OCI-LY3 (cell line): ENCODE data around the gene ZNF716.

Experiments used
- H2AFZ ChIP-seq: fragments of 200-600, 300-600 bp; shearing (Covaris generic); 2 replicates; pipeline ENCODE4 v1.6.0; 2014; ENCODE audit warnings: antibody characterized with exemption, low read depth, low read length
- H3K27ac ChIP-seq: fragments of 200-600, 300-600 bp; sonication (generic); 2 replicates; pipeline ENCODE4 v1.5.1; 2014; ENCODE audit warnings: mild to moderate bottlenecking, low read length, moderate library complexity, mixed read lengths
- H3K27me3 ChIP-seq: fragments of 200-600, 300-600 bp; sonication (generic); 2 replicates; pipeline ENCODE4 v1.6.1; 2014; ENCODE audit warnings: low read depth, low read length, mixed read lengths
- H3K36me3 ChIP-seq: fragments of 200-600, 300-600 bp; sonication (generic); replicated peaks from 2 replicates; pipeline ENCODE3; 2014; ENCODE audit warnings: low read depth, low read length, mixed read lengths
- H3K4me1 ChIP-seq: fragments of 300-600, 200-600 bp; sonication (generic); 2 replicates; pipeline ENCODE4 v1.6.1; 2014; ENCODE audit warnings: low read length, mixed read lengths
- H3K4me2 ChIP-seq: fragments of 200-600, 300-600 bp; sonication (generic); 2 replicates; pipeline ENCODE4 v1.6.1; 2014; ENCODE audit warnings: low read length, mixed read lengths
- H3K4me3 ChIP-seq: fragments of 300-600, 200-600 bp; sonication (generic); 2 replicates; pipeline ENCODE4 v1.5.1; 2014; ENCODE audit warnings: antibody characterized with exemption, mild to moderate bottlenecking, low read length, moderate library complexity
- H3K79me2 ChIP-seq: fragments of 300-600, 200-600 bp; shearing (Covaris generic); 2 replicates; pipeline ENCODE4 v1.6.1; 2014; ENCODE audit warnings: mild to moderate bottlenecking, low read length, mixed read lengths
- H3K9ac ChIP-seq: fragments of 300-600, 200-600 bp; shearing (Covaris generic); 2 replicates; pipeline ENCODE4 v1.6.0; 2014; ENCODE audit warnings: mild to moderate bottlenecking, low read length, moderate library complexity
- H3K9me3 ChIP-seq: fragments of 200-600, 300-600 bp; shearing (Covaris generic); 2 replicates; pipeline ENCODE4 v1.6.1; 2014; ENCODE audit warnings: low read length, mixed read lengths; ENCODE audit not compliant: insufficient read depth
- H4K20me1 ChIP-seq: fragments of 200-600, 300-600 bp; sonication (generic); 2 replicates; pipeline ENCODE4 v1.6.1; 2016; ENCODE audit warnings: low read length, mixed read lengths; ENCODE audit not compliant: insufficient read depth
- CTCF ChIP-seq: fragments of 200-600, 300-600 bp; sonication (generic); IDR thresholded peaks from 2 replicates; pipeline ENCODE4 v1.5.1; 2014; ENCODE audit warnings: antibody characterized with exemption, low read length, low read depth
- EZH2phosphoT487 ChIP-seq: fragments of 200-600 bp; shearing (Covaris generic); IDR thresholded peaks from 2 replicates; pipeline ENCODE4 v1.6.1; 2018; ENCODE audit warnings: antibody characterized with exemption, mixed run types, low read depth

Gene ZNF716

GRCh38 chr7:57404343-57404966 is 45.5 kb upstream of the ZNF716 start:
- no peaks in the 10 kb centered on the region for H3K36me3 ChIP-seq
- no peaks in the 10 kb centered on the region for H4K20me1 ChIP-seq
- H3K79me2 ChIP-seq = no peaks in the 10 kb centered on the region
- no peaks in the 10 kb centered on the region for H3K4me1 ChIP-seq
- H3K27me3 ChIP-seq = no peaks in the 10 kb centered on the region
- no peak overlapping the region for H3K4me3 ChIP-seq
- no peak overlapping the region for H2AFZ ChIP-seq
- H3K9ac ChIP-seq = no peak overlapping the region
- H3K9me3 ChIP-seq = no peaks in the 10 kb centered on the region
- TF ChIP-seq CTCF (no peak), EZH2phosphoT487 (no peak)
- no peak overlapping the region for H3K4me2 ChIP-seq
- no peak overlapping the region for H3K27ac ChIP-seq

- H3K4me2 ChIP-seq = no peak overlapping the region
- no peaks in the 10 kb centered on the region for H3K4me1 ChIP-seq
- no peaks in the 10 kb centered on the region for H3K36me3 ChIP-seq
- no peak overlapping the region for H3K4me3 ChIP-seq
- no peak overlapping the region for H3K27ac ChIP-seq
- no peak overlapping the region for H3K9ac ChIP-seq
- H4K20me1 ChIP-seq = no peaks in the 10 kb centered on the region
- no peak overlapping the region for H2AFZ ChIP-seq
- H3K79me2 ChIP-seq = no peaks in the 10 kb centered on the region
- no peaks in the 10 kb centered on the region for H3K9me3 ChIP-seq
- no peaks in the 10 kb centered on the region for H3K27me3 ChIP-seq
- TF ChIP-seq EZH2phosphoT487 (no peak), CTCF (no peak)
Measured at GRCh38 chr7:57404967-57405421, 45.0 kb upstream of the ZNF716 start.

GRCh38 chr7:57407125-57407524 is 42.9 kb upstream of the ZNF716 start:
- Histone ChIP-seq H3K4me3 (no peak overlapping the region), H3K9me3 (no peaks in the 10 kb centered on the region), H3K9ac (no peak overlapping the region), H3K36me3 (no peaks in the 10 kb centered on the region), H3K4me2 (no peak overlapping the region), H2AFZ (no peak overlapping the region), H3K27ac (no peak overlapping the region), H4K20me1 (no peaks in the 10 kb centered on the region), H3K27me3 (no peaks in the 10 kb centered on the region), H3K4me1 (no peaks in the 10 kb centered on the region), H3K79me2 (no peaks in the 10 kb centered on the region)
- no peak for TF ChIP-seq EZH2phosphoT487

- Histone ChIP-seq H3K4me2 (no peak overlapping the region), H4K20me1 (no peaks in the 10 kb centered on the region), H3K4me1 (no peaks in the 10 kb centered on the region), H3K27ac (no peak overlapping the region), H3K4me3 (no peak overlapping the region), H3K27me3 (no peaks in the 10 kb centered on the region), H3K36me3 (no peaks in the 10 kb centered on the region), H3K9me3 (no peaks in the 10 kb centered on the region), H3K9ac (no peak overlapping the region), H3K79me2 (no peaks in the 10 kb centered on the region), H2AFZ (no peak overlapping the region)
- TF ChIP-seq EZH2phosphoT487 (no peak), CTCF (no peak)
Measured at GRCh38 chr7:57412168-57412567, 37.8 kb upstream of the ZNF716 start.
